HG03060 (cell line): ENCODE results near the gene ADAMTS2.

Experiments
- ATAC-seq: cut with Tn5 transposase; IDR thresholded peaks from one replicate; pipeline ENCODE4 v1.9.1; 2021; ENCODE audit warnings: low read depth, moderate number of reproducible peaks; ENCODE audit not compliant: unreplicated experiment

Gene ADAMTS2

DNA sequence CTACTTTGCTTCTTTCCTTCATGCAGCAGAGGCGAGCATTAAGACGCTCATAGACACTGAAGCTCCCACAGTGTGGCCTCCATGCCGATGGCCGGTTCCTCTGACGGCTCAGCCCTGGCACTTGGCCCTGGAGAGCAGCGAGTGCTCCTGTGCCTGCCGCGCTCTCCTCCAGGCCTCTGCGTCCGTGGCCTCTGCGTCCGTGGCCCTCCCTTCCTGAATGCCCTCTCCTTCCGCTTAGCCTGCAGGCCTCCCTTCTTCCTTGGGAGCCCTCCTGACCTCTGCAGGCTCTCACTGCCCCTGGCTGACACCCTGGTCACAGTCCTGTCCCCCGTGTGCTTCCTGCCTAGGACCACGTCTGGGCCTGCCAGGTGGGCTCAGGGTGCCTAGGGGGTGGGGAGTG lies 192.3 kb downstream of the ADAMTS2 start:
- no peak for ATAC-seq

DNA sequence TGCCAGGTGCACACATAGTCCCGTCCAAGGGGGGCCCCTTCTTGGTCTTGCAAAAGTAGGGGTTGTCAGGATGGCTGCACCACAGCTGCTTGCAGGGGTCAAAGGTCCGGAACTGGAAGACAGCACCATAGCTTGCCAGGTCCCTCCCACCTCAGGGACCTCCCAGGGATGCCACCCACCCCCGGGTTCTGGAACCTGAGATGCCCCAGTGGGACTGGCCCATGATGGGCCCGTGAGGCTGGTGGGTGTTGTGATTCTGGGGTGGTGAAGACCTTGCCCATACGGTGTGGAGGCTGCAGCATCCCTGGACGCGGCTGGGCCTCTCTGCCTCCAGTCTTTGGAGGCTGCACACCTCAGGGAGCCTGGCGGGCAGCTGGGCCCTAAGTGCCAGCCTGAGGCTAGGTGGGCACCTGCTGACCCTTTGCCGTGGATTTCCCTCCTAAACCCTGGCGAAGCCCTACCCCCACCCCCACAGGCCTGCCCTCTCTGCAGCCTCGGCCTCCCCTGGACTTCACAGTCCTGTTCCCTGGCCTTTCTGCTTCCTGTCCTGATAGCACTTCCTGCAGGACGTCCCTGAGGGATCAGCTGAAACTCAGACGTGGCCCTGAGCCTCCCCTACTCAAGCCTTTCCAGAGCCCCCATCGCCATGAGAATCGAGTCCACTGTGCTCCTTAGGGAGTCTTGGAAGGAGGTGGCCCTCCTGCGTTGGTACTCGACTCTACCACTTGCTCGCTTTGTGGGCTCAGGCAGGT lies 192.9 kb downstream of the ADAMTS2 start:
- ATAC-seq = no peak

DNA sequence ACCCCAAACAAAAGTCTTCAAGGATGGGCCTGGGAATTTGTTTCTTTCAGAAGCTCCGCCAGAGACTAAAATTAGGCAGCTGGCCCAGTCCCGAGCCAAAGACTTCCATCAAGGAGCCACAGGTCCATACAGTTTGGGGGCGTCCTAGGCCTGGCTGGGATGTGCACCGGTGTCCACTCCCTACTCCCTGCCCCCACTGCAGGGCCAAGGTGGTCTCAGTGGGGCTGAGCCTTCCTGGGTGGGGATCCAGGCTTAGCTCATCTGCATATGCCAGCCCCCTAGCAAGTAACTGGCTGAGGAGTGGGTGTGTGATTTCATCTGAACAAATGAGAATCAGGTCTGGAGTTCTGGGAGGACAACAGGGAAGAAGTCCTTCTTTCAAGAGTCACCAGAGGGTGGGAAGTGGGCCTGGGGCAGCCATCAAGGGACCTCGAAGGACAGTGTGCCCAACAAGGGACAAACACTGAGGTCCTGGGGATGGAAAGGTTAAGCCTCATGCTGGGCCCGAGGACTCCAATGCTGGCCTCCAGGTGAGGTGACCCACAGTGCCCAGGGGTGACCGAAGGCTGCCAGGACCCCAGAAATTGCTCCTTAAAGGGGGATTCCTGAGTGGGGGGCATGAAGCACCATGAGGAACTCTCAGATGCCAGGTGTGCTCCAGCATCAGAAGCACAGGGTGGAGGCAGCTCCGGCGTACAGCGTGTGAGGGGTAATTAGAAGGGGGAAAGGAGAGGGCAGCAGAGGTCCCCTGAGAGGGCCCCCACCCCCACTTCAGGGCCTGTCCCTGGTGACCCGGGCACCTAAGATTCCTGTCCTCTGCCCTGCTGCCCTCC lies 193.8 kb downstream of the ADAMTS2 start:
- no peak for ATAC-seq

DNA sequence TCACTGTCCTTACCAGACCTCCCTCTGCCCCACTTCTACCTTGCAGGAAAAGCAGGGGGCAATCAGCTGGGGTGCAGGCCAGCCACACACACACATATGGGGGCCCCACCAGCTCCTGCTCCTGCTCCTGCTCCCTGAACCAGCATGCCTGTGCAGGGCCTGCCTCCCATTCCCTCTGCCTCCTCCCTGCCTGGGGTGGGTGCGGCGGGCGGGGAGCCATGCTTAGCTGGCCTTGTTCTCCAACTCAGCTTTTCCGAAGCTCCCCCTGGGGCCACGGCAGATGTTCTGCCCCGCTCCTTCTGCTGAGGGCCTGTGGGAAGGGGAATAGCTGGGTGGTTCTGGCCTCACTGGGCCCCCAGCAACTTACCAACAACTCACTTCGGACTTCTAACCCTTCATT lies 195.2 kb downstream of the ADAMTS2 start:
- ATAC-seq = no peak

DNA sequence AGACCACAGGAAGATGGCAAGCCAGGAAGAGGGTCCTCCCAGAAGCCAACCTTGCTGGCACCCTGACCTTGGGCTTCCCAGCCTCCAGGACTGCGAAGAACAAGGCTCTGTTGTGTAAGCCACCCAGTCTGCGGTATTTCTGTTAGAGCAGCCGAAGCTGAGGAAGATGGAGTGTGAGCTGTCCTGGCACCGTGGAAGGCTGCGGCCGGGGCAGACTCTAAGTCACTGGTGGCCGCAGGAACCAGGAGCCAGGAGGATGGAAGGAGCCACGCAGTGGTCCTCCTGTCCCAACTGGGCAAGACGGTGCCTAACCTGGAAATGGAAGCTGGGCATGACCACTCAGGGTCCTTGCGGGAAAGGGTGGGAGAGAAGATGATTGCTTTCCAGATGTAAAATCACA lies 196.0 kb downstream of the ADAMTS2 start:
- no peak for ATAC-seq

DNA sequence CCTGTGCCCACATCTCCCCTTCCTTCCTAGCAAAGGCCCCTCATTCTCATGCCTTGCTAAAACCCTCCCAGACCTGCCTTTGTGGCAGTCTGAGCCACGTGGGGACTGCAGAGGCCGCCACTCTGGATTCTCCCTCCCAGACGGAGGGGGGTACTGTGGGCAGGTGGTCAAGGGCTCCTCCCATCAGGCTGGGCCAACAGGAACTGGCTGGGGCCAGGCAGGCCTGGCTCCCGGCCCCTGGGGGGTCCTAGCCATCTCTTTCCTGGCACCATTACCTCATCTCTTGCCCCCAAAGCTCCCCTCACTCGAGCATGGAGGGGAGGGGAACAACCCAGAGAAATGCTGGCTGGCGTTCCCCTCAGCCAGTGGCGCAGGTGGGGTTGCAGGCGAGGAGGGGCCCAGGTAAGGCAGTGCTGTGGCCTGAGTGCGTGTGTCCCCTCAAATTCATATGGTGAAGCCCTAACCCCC lies 196.5 kb downstream of the ADAMTS2 start:
- no peak for ATAC-seq

DNA sequence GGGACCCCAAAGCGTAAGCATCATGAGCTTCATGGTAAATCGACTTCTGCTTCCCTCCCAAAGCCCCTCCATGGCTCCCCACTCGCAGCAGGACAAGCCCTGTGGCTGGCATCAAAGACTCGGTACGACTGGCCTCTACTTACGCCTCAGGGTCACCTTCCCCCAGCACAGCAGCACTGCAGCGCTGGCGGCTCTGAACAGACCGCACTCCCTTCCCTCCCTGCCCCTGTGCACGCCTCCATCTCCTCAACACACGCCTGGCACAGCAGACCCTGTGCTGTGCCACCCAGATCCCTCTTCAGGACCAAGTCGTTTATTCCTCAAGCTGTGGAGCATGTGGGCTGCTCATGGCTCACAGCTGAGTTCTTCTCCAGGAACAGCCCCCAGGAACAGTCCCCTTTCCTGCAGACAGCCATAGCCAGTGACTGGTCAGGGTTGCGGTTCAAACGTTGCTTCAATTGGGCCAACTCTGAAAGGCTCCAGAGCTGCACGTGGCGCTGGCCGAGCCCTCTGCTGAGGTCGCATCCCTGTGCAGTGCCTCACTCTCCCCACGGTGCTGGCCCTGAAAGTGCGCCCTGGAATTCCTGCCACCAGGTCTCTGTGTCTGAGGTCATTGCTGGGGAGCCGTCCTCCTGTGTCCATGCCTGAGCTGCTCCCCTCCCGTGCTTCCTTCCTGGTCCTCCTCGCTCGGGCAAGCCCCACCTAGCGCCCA lies 197.1 kb downstream of the ADAMTS2 start:
- ATAC-seq = no peak

DNA sequence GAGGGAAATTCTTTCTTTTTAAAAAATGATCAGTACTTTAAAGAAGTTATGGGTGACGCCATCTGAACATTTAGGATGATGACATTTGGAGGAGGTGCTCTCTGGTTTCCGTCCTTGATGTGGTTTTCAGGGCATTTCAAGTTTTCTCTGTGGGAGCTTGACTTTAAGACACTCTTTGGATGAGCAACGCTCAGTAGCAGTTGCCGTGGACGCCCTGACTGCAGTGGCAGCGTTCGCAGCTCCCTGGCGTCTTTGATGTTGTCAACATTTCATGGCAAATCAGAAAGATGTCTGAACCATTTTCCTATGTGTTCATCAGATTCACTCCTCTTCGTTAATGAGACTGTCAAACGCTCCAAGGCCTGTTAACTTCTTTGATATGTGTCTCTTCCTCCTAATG lies 199.0 kb downstream of the ADAMTS2 start:
- no peak for ATAC-seq

DNA sequence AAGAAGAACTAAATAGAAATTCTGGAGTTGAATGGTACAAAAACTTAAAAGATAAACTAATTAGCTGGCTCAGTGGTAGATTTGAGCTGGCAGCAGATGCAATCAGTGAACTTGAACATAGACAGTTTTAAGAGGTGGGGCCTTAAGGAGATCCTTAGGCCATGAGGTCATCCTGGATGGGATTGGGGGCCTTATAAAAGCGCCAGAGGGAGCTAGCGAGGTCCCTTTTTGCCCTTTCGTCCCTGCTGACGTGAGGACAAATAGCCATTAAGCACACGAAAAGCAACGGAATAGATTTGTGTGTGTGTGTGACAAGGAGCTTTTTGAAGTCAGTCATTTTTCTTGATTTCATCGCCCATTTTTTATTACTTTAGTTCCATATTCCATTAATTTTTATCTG lies 201.8 kb downstream of the ADAMTS2 start:
- ATAC-seq = no peak

DNA sequence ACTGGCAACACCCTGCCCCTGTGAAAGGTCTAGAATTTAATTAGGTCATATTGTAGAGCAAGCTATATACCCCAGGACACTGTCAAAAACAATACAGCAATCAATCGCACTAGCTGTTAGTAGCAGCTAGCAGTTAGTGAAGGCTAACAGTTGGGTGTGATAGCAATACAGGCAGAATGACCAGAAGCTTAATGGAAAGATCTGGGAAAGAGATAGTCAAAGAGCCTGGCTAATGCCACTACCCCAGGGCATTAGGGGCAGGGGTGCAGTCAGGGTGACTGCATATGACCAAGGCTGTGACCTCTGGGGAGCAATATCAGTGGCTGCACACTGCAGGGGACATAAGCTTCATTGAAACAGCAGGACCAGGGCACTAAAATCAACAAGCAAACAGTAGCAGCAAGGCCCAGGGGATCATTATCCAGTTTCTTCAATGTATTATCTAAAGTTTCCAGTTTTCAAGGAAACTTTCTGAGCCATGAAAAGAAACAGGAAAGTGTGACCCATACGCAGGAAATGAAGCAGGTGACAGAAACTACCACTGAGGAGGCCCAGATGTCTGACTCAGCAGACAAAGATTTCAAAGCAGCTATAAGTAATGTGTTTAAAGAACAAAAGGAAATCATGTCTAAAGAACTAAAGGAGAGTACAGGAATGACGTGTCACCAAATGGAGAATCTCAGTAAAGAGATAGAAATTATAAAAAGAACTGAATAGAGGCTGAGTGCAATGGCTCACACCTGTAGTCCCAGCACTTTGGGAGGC lies 202.6 kb downstream of the ADAMTS2 start:
- ATAC-seq = no peak

DNA sequence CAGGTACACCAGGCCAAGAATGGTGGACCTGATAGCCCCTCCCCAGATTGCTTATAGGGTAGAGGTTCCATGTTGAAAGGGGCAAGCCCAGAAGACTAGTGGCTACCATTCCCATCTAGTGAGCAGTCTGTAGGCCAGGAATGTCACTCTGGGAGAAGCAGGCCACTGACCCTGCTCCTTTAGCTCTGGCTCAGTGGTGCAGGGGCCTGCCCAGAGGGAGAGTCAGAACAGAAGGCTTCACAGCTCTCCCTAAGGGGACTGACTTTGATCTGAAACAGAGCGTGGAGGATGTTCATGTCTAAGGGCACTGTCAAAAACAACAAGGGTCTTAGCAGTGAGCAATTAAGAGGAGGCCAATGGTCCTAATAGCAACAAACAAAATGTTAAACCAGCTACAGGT lies 203.4 kb downstream of the ADAMTS2 start:
- ATAC-seq = no peak

DNA sequence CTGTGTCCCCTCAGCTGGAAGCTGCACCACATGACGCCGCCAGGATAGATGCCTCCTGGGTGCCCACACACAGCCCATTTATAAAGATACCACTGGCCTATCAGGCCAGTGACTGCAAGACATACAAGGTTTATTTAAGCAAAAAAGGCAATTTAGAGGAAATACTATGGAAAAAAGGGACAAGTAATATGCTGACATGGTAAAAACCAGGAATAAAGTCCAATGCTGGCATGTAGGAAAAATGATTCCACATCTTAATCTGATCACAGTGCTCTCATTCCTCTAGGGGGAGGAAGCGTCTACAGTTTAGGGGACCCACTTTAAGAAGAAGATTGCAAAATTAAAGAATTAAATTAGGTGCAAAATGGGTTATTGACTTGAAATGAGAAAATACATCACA lies 205.0 kb downstream of the ADAMTS2 start:
- ATAC-seq = no peak

DNA sequence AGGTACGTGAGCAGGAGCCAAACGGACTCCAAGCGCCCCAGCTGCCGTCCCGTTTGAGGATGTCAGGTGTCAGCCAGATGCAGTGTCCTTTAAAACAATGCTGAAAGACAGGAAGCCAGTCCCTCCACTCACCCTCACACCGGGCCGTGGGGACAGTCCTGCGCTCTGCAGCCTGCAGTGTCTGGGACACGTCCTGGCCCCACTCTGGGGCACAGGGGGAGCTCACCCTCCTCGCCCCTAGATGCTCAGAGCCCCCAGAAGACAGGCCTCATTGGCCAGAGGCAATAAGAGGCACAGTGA lies 205.4 kb downstream of the ADAMTS2 start:
- ATAC-seq = no peak

DNA sequence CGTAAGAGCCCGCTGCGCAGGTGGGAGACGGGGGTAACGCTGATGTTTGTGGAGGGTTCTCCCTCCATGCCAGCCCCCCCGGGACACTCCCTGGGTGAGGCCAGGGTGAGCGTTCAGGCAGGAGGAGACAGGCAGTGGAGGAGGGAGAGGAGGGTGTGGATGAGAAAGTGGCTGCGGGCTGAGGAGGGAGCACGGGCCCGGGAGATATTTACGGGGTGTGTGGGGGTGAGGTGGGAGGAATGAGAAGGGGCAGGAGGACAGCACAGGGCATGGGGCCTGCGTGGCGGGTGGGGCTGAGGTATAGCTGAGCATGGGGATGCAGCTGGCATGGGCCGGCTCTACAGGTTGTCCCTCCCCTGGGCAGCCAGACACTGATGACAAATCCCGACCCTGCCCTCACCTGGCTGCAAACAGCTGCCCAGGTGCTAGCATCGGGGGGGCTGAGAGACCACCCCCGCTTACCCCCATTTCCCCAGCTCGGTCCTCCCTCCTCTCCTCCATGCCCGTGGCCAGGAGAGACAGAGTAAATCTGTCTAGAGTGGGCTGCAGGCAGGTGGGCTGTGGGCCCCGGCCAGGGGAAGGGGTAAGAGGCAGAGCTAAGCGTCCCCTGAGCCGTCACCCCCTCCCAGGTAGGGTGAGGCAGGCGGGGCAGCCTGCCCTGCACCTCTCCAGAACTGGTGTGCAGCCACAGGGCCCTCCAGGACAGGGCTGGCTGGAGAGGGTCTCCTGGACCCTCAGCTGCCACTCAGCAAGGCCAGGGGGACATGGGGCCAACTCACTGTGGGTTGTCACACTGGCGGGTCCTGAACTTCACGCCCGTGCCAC lies 205.9 kb downstream of the ADAMTS2 start:
- ATAC-seq = no peak

DNA sequence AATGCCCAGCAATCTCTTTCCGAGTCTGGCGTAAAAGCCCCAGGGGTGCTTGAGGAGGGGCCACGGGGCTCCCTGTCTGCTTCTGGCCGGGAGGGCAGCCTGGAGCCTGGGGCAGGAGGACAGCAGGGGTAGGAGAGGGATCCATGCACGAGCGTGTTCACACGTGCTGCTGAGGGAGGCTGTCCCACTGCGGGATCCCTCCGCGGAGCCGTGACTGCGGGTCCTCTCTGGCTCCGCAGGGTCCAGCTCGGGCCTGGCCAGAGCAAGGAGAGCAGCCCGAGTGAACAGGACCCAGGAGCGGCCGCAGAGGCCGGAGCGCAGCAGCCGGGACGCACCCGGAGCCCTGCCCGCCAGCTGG lies 206.7 kb downstream of the ADAMTS2 start:
- ATAC-seq = no peak

DNA sequence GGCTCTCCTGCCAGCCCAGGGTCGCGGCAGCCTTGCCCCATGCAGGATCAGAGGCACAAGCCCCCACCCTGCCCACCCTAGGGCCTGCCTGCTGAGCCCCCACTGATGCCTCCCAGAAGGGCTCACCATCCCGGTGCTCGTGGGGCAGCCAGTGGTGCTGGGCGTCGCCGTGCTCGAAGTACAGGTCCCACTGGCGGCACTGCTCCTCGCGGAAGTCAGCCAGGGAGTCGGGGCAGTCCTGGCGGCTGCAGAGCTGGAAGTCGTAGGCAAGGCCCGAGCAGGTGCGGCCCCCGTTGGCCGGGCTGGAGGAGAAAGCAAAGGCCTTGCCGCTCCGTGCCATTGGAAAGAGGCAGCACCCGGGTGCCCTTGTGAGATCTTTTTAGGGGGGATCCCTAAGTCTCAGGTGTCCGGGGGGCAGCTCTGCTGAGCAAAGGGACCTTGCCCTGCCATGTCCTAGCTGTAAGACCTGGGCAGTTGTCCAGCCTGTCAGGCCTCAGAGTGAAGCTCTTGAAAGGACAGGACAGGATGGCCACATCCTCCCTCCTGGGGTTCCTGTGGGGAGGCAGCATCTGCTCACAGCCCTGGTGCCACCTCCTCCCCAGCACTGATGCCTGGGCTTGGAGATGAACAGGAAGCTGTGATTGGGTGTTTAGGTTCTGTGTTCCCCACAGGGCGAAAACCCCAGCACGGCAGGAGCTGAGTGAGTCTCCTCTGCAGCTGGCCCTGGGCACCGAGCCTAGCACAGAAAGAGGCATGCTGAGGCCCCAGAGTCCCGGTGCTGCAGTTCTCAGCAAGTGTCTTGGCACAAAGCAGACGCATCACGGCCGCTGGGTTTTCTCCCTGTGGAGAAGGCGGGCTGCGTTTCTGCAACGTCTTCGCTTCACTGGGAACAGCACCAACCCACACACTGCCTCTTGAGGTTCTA lies 207.4 kb downstream of the ADAMTS2 start:
- no peak for ATAC-seq

DNA sequence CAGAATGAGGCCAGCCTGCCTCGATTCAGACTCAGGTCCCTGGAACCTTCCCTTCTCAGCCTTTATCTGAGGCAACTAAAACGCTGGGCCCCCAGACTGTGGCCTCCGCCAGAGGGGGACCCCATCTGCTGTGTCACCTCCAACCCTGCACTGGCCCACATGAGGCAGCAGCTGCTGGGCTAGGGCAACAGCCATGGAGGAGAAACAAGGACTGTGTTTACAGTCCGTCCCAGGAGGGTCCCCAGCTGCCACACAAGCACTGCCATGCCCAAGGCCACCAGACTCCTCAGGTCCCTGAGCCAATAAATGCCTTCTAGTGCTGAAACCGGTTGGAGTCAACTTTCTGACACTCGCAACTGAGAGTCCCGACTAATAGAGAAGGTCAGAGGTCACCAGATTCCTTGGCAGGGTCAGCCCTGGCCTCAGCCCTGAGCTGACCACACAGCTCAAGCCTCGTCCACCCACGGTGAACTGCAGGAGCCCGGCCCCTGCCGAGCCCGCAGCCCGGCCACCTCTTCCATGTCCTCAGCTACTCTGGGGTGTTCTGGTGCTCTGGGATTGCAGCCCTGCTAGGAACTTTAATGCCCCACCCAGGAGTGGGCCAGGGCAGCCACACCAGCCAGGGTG lies 208.1 kb downstream of the ADAMTS2 start:
- ATAC-seq = no peak

DNA sequence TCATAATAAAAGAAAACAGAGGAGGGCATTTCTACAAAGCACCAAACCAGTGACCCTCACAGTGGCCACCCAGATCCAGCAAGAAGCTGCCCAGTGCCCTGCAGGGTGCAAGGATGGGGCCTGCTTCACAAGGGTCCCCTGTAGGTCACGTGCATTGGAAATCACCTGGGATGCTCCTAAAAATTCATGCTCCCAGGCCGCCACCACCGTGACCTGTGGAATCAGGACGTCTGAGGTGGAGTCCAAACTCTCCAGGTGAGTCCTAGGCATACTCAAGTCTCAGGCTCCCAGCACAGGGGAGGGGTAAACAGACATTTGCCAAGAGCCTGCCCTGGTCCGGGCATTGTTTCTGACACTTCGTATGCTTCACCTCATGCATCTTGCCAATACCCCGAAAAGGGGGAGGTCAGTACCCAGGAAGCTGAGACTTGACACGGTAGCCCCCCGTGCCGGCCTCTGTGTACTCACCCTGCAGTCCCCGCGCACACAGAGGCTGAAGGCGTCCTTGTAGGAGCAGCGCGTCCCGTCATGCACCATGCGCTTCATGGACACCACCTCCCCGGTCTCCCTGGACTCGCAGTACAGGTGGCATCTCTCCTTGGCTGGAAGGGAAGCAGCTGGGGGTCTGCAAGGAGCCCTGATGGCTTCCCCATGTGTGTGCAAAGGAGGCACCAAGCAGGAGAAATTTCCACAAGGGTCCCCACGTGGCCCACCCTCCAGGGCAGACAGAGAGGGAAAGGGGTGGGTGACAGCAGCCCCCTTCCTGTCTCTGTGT lies 209.6 kb downstream of the ADAMTS2 start:
- no peak for ATAC-seq
